IMR-90 (cell line): ENCODE data around the gene CCDC12. TPM values are rescaled to one million over a fixed set of nuclear protein-coding genes. Genes with fewer than 3 reads are reported as not detected.
A peak's percentile ranks its signal among the peaks of the same experiment; 100 is the strongest.

Experiments used
- ATAC-seq: fragments of 200-7000 bp; cut with Tn5 transposase; 2 replicates; pipeline ENCODE4 v1.9.1; 2020; ENCODE audit warnings: low read depth, mild to moderate bottlenecking, moderate library complexity
- BruUV-seq: library from RNA; stranded (reverse); fragments of 400-500 nt; replicated peaks from 2 replicates; lab custom pipeline; 2021; lab: Mats Ljungman, UMichigan
- CTCF ChIA-PET: fragments of 300-600 bp; formaldehyde crosslinking; extraction: SDS; loops from one replicate; lab custom pipeline; 2021; ENCODE audit warnings: antibody characterized with exemption; lab: Yijun Ruan, JAX
- POLR2A ChIA-PET: fragments of 300-600 bp; sonication (Branson Sonifier 250); formaldehyde crosslinking; loops from one replicate; lab custom pipeline; 2022; ENCODE audit warnings: antibody characterized with exemption; ENCODE audit not compliant: unreplicated experiment; lab: Charles Lee
- DNase-seq: peaks from one replicate; pipeline ENCODE4 v3.0.0; 2013
- H2AFZ ChIP-seq: replicated peaks from 2 replicates; pipeline ENCODE3; 2013; ENCODE audit warnings: low read length, mild to moderate bottlenecking; ENCODE audit not compliant: poor library complexity
- H2AK5ac ChIP-seq: 2 replicates; pipeline ENCODE4 v1.6.1; 2013; ENCODE audit warnings: low read depth, low read length, inconsistent platforms
- H2AK9ac ChIP-seq: replicated peaks from 2 replicates; pipeline ENCODE3; 2013; ENCODE audit warnings: mild to moderate bottlenecking, low read depth, low read length, moderate library complexity; ENCODE audit not compliant: poor library complexity
- H2BK120ac ChIP-seq: 2 replicates; pipeline ENCODE4 v1.6.1; 2013; ENCODE audit warnings: low read depth, low read length, inconsistent platforms
- H2BK15ac ChIP-seq: 3 replicates; pipeline ENCODE4 v1.6.1; 2013; ENCODE audit warnings: low read depth, low read length, inconsistent platforms
- H2BK20ac ChIP-seq: 2 replicates; pipeline ENCODE4 v1.6.1; 2013; ENCODE audit warnings: low read depth, mild to moderate bottlenecking, inconsistent platforms, low read length, moderate library complexity
- H2BK5ac ChIP-seq: 2 replicates; pipeline ENCODE4 v1.6.1; 2013; ENCODE audit warnings: mild to moderate bottlenecking, low read depth, low read length, inconsistent platforms; ENCODE audit not compliant: poor library complexity, severe bottlenecking
- H3K14ac ChIP-seq: replicated peaks from 2 replicates; pipeline ENCODE4 v1.6.1; 2013; ENCODE audit warnings: low read depth, low read length, inconsistent platforms
- H3K18ac ChIP-seq: 2 replicates; pipeline ENCODE4 v1.6.1; 2013; ENCODE audit warnings: low read depth, low read length, control low read depth
- H3K23ac ChIP-seq: 2 replicates; pipeline ENCODE4 v1.6.1; 2013; ENCODE audit warnings: low read depth, low read length, inconsistent platforms
- H3K27ac ChIP-seq: 2 replicates; pipeline ENCODE4 v1.5.1; 2013; ENCODE audit warnings: mild to moderate bottlenecking, control low read depth, low read length; ENCODE audit not compliant: insufficient read depth
- H3K27me3 ChIP-seq: 2 replicates; pipeline ENCODE4 v1.6.1; 2013; ENCODE audit warnings: low read length; ENCODE audit not compliant: control insufficient read depth, insufficient read depth
- H3K36me3 ChIP-seq: 2 replicates; pipeline ENCODE4 v1.6.1; 2013; ENCODE audit warnings: low read length, mixed read lengths; ENCODE audit not compliant: control insufficient read depth, insufficient read depth
- H3K4ac ChIP-seq: 2 replicates; pipeline ENCODE4 v1.6.1; 2013; ENCODE audit warnings: low read depth, low read length, inconsistent platforms
- H3K4me1 ChIP-seq: 2 replicates; pipeline ENCODE4 v1.6.1; 2013; ENCODE audit warnings: low read length, mixed read lengths; ENCODE audit not compliant: control insufficient read depth, insufficient read depth
- H3K4me2 ChIP-seq: 2 replicates; pipeline ENCODE4 v1.6.1; 2013; ENCODE audit warnings: low read depth, mild to moderate bottlenecking, control low read depth, low read length, moderate library complexity
- H3K4me3 ChIP-seq: 2 replicates; pipeline ENCODE4 v1.5.1; 2013; ENCODE audit warnings: low read depth, mild to moderate bottlenecking, control low read depth, low read length, moderate library complexity; ENCODE audit not compliant: insufficient read depth
- H3K56ac ChIP-seq: 2 replicates; pipeline ENCODE4 v1.6.1; 2013; ENCODE audit warnings: low read length, inconsistent platforms; ENCODE audit not compliant: insufficient read depth; ENCODE audit errors: extremely low read depth
- H3K79me1 ChIP-seq, 2 experiments: 2 replicates each; pipeline ENCODE4 v1.6.1; 2013; ENCODE audit warnings: low read length in 2 of 2, inconsistent platforms in 1 of 2, low read depth in 1 of 2
- H3K9ac ChIP-seq: 2 replicates; pipeline ENCODE4 v1.6.1; 2013; ENCODE audit warnings: low read depth, low read length, control low read depth
- H3K9me1 ChIP-seq: 2 replicates; pipeline ENCODE4 v1.6.1; 2013; ENCODE audit warnings: low read length, inconsistent platforms; ENCODE audit not compliant: insufficient read depth
- H3K9me3 ChIP-seq: 2 replicates; pipeline ENCODE4 v1.6.1; 2013; ENCODE audit warnings: low read length; ENCODE audit not compliant: control insufficient read depth, insufficient read depth
- H4K20me1 ChIP-seq: 2 replicates; pipeline ENCODE4 v1.6.1; 2013; ENCODE audit warnings: low read length, inconsistent platforms; ENCODE audit not compliant: insufficient read depth
- H4K5ac ChIP-seq: 2 replicates; pipeline ENCODE4 v1.6.1; 2013; ENCODE audit warnings: mild to moderate bottlenecking, low read depth, low read length, control low read depth
- H4K8ac ChIP-seq, 2 experiments: 2 replicates each; pipeline ENCODE4 v1.6.1; 2013; ENCODE audit warnings: low read depth in 2 of 2, low read length in 2 of 2, control low read depth in 1 of 2, inconsistent platforms in 1 of 2
- H4K91ac ChIP-seq: 2 replicates; pipeline ENCODE4 v1.6.1; 2013; ENCODE audit warnings: low read depth, low read length, inconsistent platforms; ENCODE audit not compliant: insufficient read depth
- BHLHE40 ChIP-seq: fragments of 150-350 bp; IDR thresholded peaks from 2 replicates; pipeline ENCODE4 v1.6.1; 2016; ENCODE audit warnings: mild to moderate bottlenecking, low read depth, low read length
- CEBPB ChIP-seq: IDR thresholded peaks from 2 replicates; pipeline ENCODE4 v1.6.1; 2012; ENCODE audit warnings: low read depth, low read length, improper control_type of control experiment
- CHD1 ChIP-seq: IDR thresholded peaks from 2 replicates; pipeline ENCODE4 v1.6.1; 2012; ENCODE audit warnings: low read depth, low read length, improper control_type of control experiment
- ELK1 ChIP-seq: fragments of 150-350 bp; IDR thresholded peaks from 2 replicates; pipeline ENCODE4 v1.6.1; 2016; ENCODE audit warnings: low read depth, mild to moderate bottlenecking, low read length, moderate library complexity, borderline replicate concordance
- FOS ChIP-seq: fragments of 150-350 bp; IDR thresholded peaks from 2 replicates; pipeline ENCODE4 v1.6.1; 2016; ENCODE audit warnings: low read depth, low read length
- MAFK ChIP-seq: IDR thresholded peaks from 2 replicates; pipeline ENCODE4 v1.6.1; 2012; ENCODE audit warnings: low read depth, low read length, improper control_type of control experiment
- MXI1 ChIP-seq: IDR thresholded peaks from 2 replicates; pipeline ENCODE4 v1.6.1; 2012; ENCODE audit warnings: low read depth, mild to moderate bottlenecking, low read length, moderate library complexity, borderline replicate concordance
- NFE2L2 ChIP-seq: fragments of 150-350 bp; IDR thresholded peaks from 2 replicates; pipeline ENCODE4 v1.6.1; 2016; ENCODE audit warnings: low read depth, mild to moderate bottlenecking, low read length
- RCOR1 ChIP-seq: IDR thresholded peaks from 2 replicates; pipeline ENCODE4 v1.6.1; 2012; ENCODE audit warnings: mild to moderate bottlenecking, low read length, improper control_type of control experiment; ENCODE audit not compliant: insufficient replicate concordance
- RFX5 ChIP-seq: IDR thresholded peaks from 2 replicates; pipeline ENCODE4 v1.8.0; 2012; ENCODE audit warnings: low read depth, mild to moderate bottlenecking, low read length, moderate library complexity
- SMC3 ChIP-seq: fragments of 150-350 bp; IDR thresholded peaks from 2 replicates; pipeline ENCODE4 v1.6.1; 2016; ENCODE audit warnings: low read depth, mild to moderate bottlenecking, antibody characterized with exemption, low read length, moderate library complexity
- WGBS, 2 experiments: methylation state at CpG; one replicate each; pipeline versions ENCODE4 v1.1.5 to v1.1.7; 2013; ENCODE audit warnings: missing lambda C conversion rate in 2 of 2; ENCODE audit not compliant: insufficient read length in 1 of 2; ENCODE audit errors: extremely low coverage in 2 of 2; 5-methylcytosine and 5-hydroxymethylcytosine counted together
- dilution Hi-C: fragments of 300-500 bp; cut with HindIII; formaldehyde crosslinking; loops from one replicate; pipeline ENCODE4 v1.14.3; 2018; ENCODE audit warnings: low sequenced_read_pairs; ENCODE audit not compliant: unreplicated experiment
- in situ Hi-C: fragments of 300-500 bp; cut with MboI; formaldehyde crosslinking; loops from 3 replicates; pipeline ENCODE4 v1.14.3; 2019; ENCODE audit warnings: low sequenced_read_pairs, inconsistent platforms, mixed read lengths
- intact Hi-C: fragments of 100-400 bp; cut with micrococcal nuclease; formaldehyde crosslinking; loops from 2 replicates; pipeline ENCODE4 v1.10.0; 2022
- polyA plus RNA-seq, 3 experiments: library from polyadenylated mRNA; depleted of rRNA; stranded (reverse); fragments of >200 nt; gene quantifications; 2 replicates each; pipeline ENCODE4 v1.2.3, GENCODE V29; 2012; ENCODE audit warnings: low replicate concordance in 1 of 3
- total RNA-seq: library from RNA; depleted of rRNA; stranded (reverse); fragments of >200 nt; gene quantifications from 2 replicates; pipeline ENCODE4 v1.2.3, GENCODE V29; 2012
- TF ChIP-seq, protein P1 (sequence below): conservative IDR thresholded peaks from 2 replicates; pipeline ENCODE4 v1.5.1; 2012; ENCODE audit warnings: mild to moderate bottlenecking, low read depth, low read length, improper control_type of control experiment

CCDC12 gene
- total and polyA plus RNA-seq, 2 of the 4 experiments (the other 2 are of a cell fraction): 15.2 to 35.1 TPM

DNA sequence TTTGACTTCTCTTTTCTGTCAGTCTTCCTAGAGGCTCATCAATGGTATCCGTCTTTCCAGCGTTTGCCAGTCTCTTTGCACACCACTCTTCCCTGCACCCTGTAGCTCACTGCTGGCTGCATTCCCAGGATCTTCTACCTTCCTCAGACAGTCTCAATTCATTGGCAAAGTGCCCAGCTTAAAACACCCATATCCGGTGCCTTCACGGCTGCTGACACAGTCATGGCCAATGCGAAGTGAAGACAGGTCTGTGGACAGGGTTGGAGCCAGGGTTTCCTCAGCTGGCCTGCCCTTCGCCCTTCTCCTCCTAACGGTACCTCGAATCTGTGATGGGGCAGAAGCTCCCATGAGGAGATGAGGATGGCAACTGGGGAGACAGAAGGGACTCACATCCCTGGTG lies 62.9 kb downstream of the CCDC12 start:
- Histone ChIP-seq H3K27me3 (no peaks in the 10 kb centered on the region), H3K4me2 (no peak overlapping the region), H3K9me1 (peaks cover 12% of the 10 kb centered on the region), H3K23ac (peak overlapping the region; percentile 37; the same call in 1 of the 2 replicates), H2BK20ac (no peak overlapping the region), H2AFZ (peak overlapping the region; percentile 51), H2AK5ac (peak overlapping the region; percentile 11; the same call in 1 of the 2 replicates), H3K56ac (no peak overlapping the region), H3K18ac (no peak overlapping the region), H3K4me3 (no peak overlapping the region), H4K8ac (no peak overlapping the region), H3K9me3 (peaks cover 11% of the 10 kb centered on the region), H3K27ac (no peak overlapping the region), H3K14ac (peak overlapping the region; percentile 45; the same call in 1 of the 2 replicates), H3K4me1 (peaks cover 9% of the 10 kb centered on the region; the same call in 1 of the 2 replicates), H2BK5ac (no peak overlapping the region), H2BK120ac (peak overlapping the region; percentile 16), H4K20me1 (no peaks in the 10 kb centered on the region), H4K5ac (no peak overlapping the region), H3K9ac (no peak overlapping the region), H3K4ac (0 out of 2 replicates have a peak overlapping the region, but pooled peaks have one; percentile 32), H2BK15ac (no peak overlapping the region), H4K91ac (peak overlapping the region; percentile 28; the same call in 1 of the 2 replicates), H3K36me3 (peaks cover 12% of the 10 kb centered on the region), H3K79me1 (peaks cover 0 to 5% of the 10 kb centered on the region in 2 experiments; a peak in 1 of 4 replicates), H2AK9ac (peak overlapping the region; percentile 81)
- no TSS peak for BruUV-seq
- in situ Hi-C loops (loop anchor here (10.0 kb wide), 1 partner anchor 411 kb away; no protein-coding TSS in a partner anchor), intact Hi-C loops (no loop called here), dilution Hi-C loops (no loop called here)
- WGBS, 2 experiments: 56% methylated on average over 2 of the region's 8 CpGs; no CpG with 5 or more reads in 1 of the 2 experiments
- no peak for TF ChIP-seq RCOR1
- TF ChIP-seq BHLHE40: no peak
- no peak for TF ChIP-seq FOS
- no peak for TF ChIP-seq MAFK
- no peak for TF ChIP-seq ELK1
- no peak for TF ChIP-seq NFE2L2
- TF ChIP-seq, protein P1, sequence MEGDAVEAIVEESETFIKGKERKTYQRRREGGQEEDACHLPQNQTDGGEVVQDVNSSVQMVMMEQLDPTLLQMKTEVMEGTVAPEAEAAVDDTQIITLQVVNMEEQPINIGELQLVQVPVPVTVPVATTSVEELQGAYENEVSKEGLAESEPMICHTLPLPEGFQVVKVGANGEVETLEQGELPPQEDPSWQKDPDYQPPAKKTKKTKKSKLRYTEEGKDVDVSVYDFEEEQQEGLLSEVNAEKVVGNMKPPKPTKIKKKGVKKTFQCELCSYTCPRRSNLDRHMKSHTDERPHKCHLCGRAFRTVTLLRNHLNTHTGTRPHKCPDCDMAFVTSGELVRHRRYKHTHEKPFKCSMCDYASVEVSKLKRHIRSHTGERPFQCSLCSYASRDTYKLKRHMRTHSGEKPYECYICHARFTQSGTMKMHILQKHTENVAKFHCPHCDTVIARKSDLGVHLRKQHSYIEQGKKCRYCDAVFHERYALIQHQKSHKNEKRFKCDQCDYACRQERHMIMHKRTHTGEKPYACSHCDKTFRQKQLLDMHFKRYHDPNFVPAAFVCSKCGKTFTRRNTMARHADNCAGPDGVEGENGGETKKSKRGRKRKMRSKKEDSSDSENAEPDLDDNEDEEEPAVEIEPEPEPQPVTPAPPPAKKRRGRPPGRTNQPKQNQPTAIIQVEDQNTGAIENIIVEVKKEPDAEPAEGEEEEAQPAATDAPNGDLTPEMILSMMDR: no peak
- TF ChIP-seq CHD1: no peak
- no peak for TF ChIP-seq RFX5
- TF ChIP-seq MXI1: no peak
- TF ChIP-seq SMC3: no peak
- no peak for TF ChIP-seq CEBPB
- ChIA-PET POLR2A (no interaction called here), CTCF (no interaction called here)
- DNase-seq: peak; percentile 81
- no peak for ATAC-seq
